Caco-2 (cell line): ENCODE measurements around the gene TMX2. TPM values are rescaled to one million over a fixed set of nuclear protein-coding genes. Genes with fewer than 3 reads are reported as not detected.

Experiments
- BruUV-seq: library from RNA; stranded (reverse); fragments of 400-500 nt; replicated peaks from 2 replicates; lab custom pipeline; 2021; lab: Mats Ljungman, UMichigan
- CTCF ChIA-PET: fragments of 300-600 bp; sonication (Branson Sonifier 250); formaldehyde crosslinking; loops from one replicate; lab custom pipeline; 2022; ENCODE audit warnings: antibody characterized with exemption; lab: Charles Lee
- POLR2A ChIA-PET: fragments of 300-600 bp; sonication (Branson Sonifier 250); formaldehyde crosslinking; loops from one replicate; lab custom pipeline; 2022; ENCODE audit warnings: antibody characterized with exemption; lab: Charles Lee
- DNase-seq, 2 experiments: peaks; one replicate each; pipeline versions ENCODE4 v3.0.0 to v3.0.0-alpha.2; 2020 to 2022
- H3K27me3 ChIP-seq: replicated peaks from 2 replicates; pipeline ENCODE4 v1.6.0; 2011; ENCODE audit warnings: low read length; ENCODE audit not compliant: control insufficient read depth, insufficient read depth
- H3K36me3 ChIP-seq: 2 replicates; pipeline ENCODE4 v1.5.1; 2011; ENCODE audit warnings: low read length; ENCODE audit not compliant: control insufficient read depth, insufficient read depth
- H3K4me1 ChIP-seq: fragments of 250-450 bp; sonication (Bioruptor Pico); 2 replicates; pipeline ENCODE4 v1.5.1; 2020; ENCODE audit warnings: mild to moderate bottlenecking
- H3K4me3 ChIP-seq: 2 replicates; pipeline ENCODE4 v1.5.1; 2011; ENCODE audit warnings: low read depth, mild to moderate bottlenecking, control low read depth, low read length
- H3K9me3 ChIP-seq: fragments of 250-450 bp; sonication (Bioruptor Pico); 2 replicates; pipeline ENCODE4 v1.5.1; 2020; ENCODE audit warnings: mild to moderate bottlenecking, moderate library complexity
- H3K27ac Mint-ChIP-seq: one replicate; pipeline ENCODE4 v1.8.0; 2022; ENCODE audit warnings: mixed read lengths; ENCODE audit not compliant: unreplicated experiment
- H3K27me3 Mint-ChIP-seq: one replicate; pipeline ENCODE4 v1.8.0; 2022; ENCODE audit warnings: mixed read lengths; ENCODE audit not compliant: insufficient read depth, unreplicated experiment
- H3K36me3 Mint-ChIP-seq: one replicate; pipeline ENCODE4 v1.8.0; 2022; ENCODE audit warnings: mild to moderate bottlenecking, mixed read lengths; ENCODE audit not compliant: insufficient read depth, unreplicated experiment
- H3K4me1 Mint-ChIP-seq: one replicate; pipeline ENCODE4 v1.8.0; 2022; ENCODE audit warnings: low read depth, mixed read lengths; ENCODE audit not compliant: unreplicated experiment
- H3K4me3 Mint-ChIP-seq: one replicate; pipeline ENCODE4 v1.8.0; 2022; ENCODE audit warnings: mild to moderate bottlenecking, moderate library complexity, mixed read lengths; ENCODE audit not compliant: unreplicated experiment
- H3K9me3 Mint-ChIP-seq: one replicate; pipeline ENCODE4 v1.8.0; 2022; ENCODE audit warnings: mixed read lengths; ENCODE audit not compliant: unreplicated experiment
- intact Hi-C: fragments of 100-400 bp; cut with micrococcal nuclease; formaldehyde crosslinking; loops from one replicate; pipeline ENCODE4 v1.10.0; 2022; ENCODE audit not compliant: unreplicated experiment
- total RNA-seq: library from RNA; stranded (reverse); gene quantifications from 2 replicates; pipeline ENCODE4 v1.2.3, GENCODE V29; 2022
- TF ChIP-seq, protein P1 (sequence below), 2 experiments: fragments of 200-600 bp in 1 of 2; IDR thresholded peaks; 1 replicate in 1 of 2; 2 replicates in 1 of 2; pipeline versions ENCODE4 v1.5.1 to v1.8.0; 2011 to 2022; ENCODE audit warnings: antibody characterized with exemption in 1 of 2, control low read depth in 1 of 2, inconsistent platforms in 1 of 2, low read depth in 1 of 2, low read length in 1 of 2, mild to moderate bottlenecking in 1 of 2, moderate library complexity in 1 of 2; ENCODE audit not compliant: insufficient read depth in 1 of 2, severe bottlenecking in 1 of 2, unreplicated experiment in 1 of 2

TMX2 gene
- total RNA-seq, 1 experiment from 2014 or later, result 150 TPM

DNA sequence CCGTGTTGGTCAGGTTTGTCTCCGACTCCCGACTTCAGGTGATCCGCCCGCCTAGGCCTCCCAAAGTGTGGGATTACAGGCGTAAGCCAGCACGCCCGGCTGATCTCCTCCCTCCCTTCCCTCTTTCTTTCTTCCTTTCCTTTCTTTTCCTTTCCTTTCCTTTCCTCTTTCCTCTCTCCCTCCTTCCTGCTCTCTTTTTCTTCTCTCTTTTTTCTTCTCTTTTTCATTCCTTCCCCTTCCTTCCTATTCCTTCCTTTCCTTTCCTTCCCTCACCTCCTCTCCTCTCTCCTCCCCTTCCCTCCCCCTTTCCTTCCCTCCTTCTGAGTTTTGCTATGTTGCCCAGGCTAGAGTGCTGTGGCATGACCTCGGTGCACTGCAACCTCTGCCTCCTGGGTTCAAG lies 48.4 kb upstream of the TMX2 start:
- BruUV-seq, result no TSS peak
- no peak for DNase-seq
- Mint-ChIP-seq H3K4me1 (no peaks in the 10 kb centered on the region), H3K27me3 (no peaks in the 10 kb centered on the region), H3K4me3 (no peak overlapping the region), H3K27ac (no peak overlapping the region), H3K36me3 (peaks cover 33% of the 10 kb centered on the region), H3K9me3 (no peaks in the 10 kb centered on the region)
- H3K4me1 ChIP-seq, result peaks cover 6% of the 10 kb centered on the region; the same call in 1 of the 2 replicates
- POLR2A ChIA-PET, result no interaction called here
- intact Hi-C loops, result loop anchor here (2.0 to 5.0 kb wide), 2 partner anchors 137 to 623 kb away; no protein-coding TSS in a partner anchor
- H3K9me3 ChIP-seq, result no peaks in the 10 kb centered on the region
- TF ChIP-seq, protein P1, sequence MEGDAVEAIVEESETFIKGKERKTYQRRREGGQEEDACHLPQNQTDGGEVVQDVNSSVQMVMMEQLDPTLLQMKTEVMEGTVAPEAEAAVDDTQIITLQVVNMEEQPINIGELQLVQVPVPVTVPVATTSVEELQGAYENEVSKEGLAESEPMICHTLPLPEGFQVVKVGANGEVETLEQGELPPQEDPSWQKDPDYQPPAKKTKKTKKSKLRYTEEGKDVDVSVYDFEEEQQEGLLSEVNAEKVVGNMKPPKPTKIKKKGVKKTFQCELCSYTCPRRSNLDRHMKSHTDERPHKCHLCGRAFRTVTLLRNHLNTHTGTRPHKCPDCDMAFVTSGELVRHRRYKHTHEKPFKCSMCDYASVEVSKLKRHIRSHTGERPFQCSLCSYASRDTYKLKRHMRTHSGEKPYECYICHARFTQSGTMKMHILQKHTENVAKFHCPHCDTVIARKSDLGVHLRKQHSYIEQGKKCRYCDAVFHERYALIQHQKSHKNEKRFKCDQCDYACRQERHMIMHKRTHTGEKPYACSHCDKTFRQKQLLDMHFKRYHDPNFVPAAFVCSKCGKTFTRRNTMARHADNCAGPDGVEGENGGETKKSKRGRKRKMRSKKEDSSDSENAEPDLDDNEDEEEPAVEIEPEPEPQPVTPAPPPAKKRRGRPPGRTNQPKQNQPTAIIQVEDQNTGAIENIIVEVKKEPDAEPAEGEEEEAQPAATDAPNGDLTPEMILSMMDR (IDR thresholded peaks at IDR 0.05; ENCODE audit: insufficient read depth in 1 of 2, low read depth in 1 of 2, low read length in 1 of 2, severe bottlenecking in 1 of 2, unreplicated experiment in 1 of 2), result no peak
- H3K27me3 ChIP-seq, result no peaks in the 10 kb centered on the region
- no peak overlapping the region for H3K4me3 ChIP-seq
- H3K36me3 ChIP-seq, result peaks cover 2% of the 10 kb centered on the region; the same call in 1 of the 2 replicates
- CTCF ChIA-PET, result no interaction called here

DNA sequence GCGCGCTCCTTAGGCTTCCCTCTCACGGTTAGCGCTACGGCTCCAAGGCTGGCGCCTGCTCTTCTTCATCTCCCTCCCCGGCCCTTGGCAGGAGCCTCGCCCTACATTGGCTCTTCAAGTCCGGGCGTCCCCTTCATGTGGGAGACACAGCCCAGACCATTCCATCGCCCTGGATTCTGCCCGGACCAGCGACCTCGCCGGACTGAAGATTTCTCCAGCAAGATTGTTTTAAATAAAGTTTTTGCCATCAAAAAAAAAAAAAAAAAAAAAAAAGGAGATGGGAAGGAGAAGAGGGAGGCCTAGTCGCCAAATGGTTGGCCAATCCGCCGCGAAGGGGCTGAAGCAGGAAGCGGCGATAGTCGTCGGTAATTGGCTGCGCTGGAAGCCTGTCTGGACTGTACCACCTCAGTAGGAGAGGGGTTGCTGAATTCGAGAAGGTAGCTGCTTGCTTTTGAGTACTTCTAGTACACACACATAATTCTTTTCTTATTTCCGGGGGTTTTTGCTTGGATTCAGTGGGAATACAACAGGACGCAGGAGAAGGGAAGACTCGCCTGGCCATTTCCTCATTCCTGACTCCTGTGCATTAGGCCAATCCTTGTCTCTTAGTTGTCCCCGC lies 45.2 kb upstream of the TMX2 start:
- intact Hi-C loops, result loop anchor here (1.0 kb wide), 4 partner anchors 10 to 912 kb away; partner anchors contain the start of genes CLP1, MED19, SELENOH and TMX2
- BruUV-seq, result no TSS peak
- H3K9me3 Mint-ChIP-seq, result no peaks in the 10 kb centered on the region
- peak overlapping the region; percentile 100 for H3K27ac Mint-ChIP-seq
- CTCF ChIA-PET, result interaction anchor here (1.2 kb wide), 1 partner anchor 136 kb away, joined by 3 read pairs; no protein-coding TSS in a partner anchor
- H3K4me1 ChIP-seq, result peaks cover 14% of the 10 kb centered on the region; the same call in 1 of the 2 replicates
- TF ChIP-seq, protein P1 (IDR thresholded peaks at IDR 0.05; ENCODE audit: insufficient read depth in 1 of 2, low read depth in 1 of 2, low read length in 1 of 2, severe bottlenecking in 1 of 2, unreplicated experiment in 1 of 2), result no peak
- peaks cover 6% of the 10 kb centered on the region for H3K4me1 Mint-ChIP-seq
- H3K27me3 Mint-ChIP-seq, result no peaks in the 10 kb centered on the region
- H3K27me3 ChIP-seq, result no peaks in the 10 kb centered on the region
- H3K4me3 ChIP-seq, result peak overlapping the region; percentile 74
- peak overlapping the region; percentile 99 for H3K4me3 Mint-ChIP-seq
- H3K36me3 ChIP-seq, result no peaks in the 10 kb centered on the region
- peak; percentile 96 to 99 for DNase-seq
- H3K9me3 ChIP-seq, result no peaks in the 10 kb centered on the region
- POLR2A ChIA-PET, result no interaction called here
- H3K36me3 Mint-ChIP-seq, result peaks cover 30% of the 10 kb centered on the region

DNA sequence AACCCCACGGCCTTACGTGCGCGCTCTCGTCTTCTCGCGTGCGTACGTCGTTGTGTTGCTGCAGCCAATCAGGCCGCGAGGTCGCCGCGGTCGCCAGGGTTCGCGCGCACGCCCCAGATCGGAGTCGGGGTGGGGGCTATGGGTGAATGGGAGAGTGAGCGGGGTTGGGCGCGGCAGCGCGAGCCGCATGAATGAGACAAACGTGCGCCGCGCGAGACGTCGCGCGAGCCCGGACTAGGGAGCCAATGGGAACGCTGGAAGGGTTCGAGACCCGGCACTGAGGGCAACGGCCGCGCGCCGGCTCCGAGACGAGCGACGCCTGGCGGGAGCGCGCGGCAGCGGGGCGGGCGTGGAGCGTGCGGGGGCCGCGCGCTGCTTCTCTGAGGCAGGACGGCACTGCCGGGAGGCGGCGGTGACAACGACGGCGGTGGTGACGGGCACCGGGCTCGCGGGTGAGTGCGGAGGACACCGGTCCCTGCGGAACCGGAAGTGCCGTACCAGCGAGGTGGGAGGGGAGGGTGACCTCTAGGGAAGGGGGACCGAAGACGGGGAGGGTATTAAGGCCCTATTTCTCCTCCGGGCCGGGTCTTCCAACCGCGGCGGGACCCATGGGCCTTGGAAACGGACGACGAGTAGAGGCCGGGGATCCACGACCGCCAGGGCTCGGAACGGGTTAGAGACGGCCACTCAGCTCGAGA lies 44.5 kb upstream of the TMX2 start, which contains the start of gene ZDHHC5:
ZDHHC5 (plus strand) TSS at position 379 of the 698 bp plus-strand sequence. CDS start 4,977 bp downstream, outside the sequence.
- intact Hi-C loops, result loop anchor here (1.0 to 2.0 kb wide), 5 partner anchors 11 to 911 kb away; partner anchors contain the start of genes CLP1, MED19, SELENOH and TMX2
- ChIA-PET POLR2A (no interaction called here), CTCF (interaction anchor here (1.0 kb wide), 1 partner anchor 23 kb away, joined by 3 read pairs; no protein-coding TSS in a partner anchor)
- peak within 1 kb of the TSS; percentile 100 for H3K27ac Mint-ChIP-seq
- Histone ChIP-seq H3K4me3 (peak within 1 kb of the TSS; percentile 74), H3K4me1 (peaks cover 14% of the 10 kb centered on the region; the same call in 1 of the 2 replicates), H3K27me3 (no peaks in the 10 kb centered on the region), H3K9me3 (no peaks in the 10 kb centered on the region), H3K36me3 (no peaks in the 10 kb centered on the region)
- DNase-seq, result peak; percentile 100
- BruUV-seq, result no TSS peak
- H3K36me3 Mint-ChIP-seq, result peaks cover 30% of the 10 kb centered on the region
- H3K9me3 Mint-ChIP-seq, result no peaks in the 10 kb centered on the region
- H3K27me3 Mint-ChIP-seq, result no peaks in the 10 kb centered on the region
- TF ChIP-seq, protein P1 (IDR thresholded peaks at IDR 0.05; ENCODE audit: insufficient read depth in 1 of 2, low read depth in 1 of 2, low read length in 1 of 2, severe bottlenecking in 1 of 2, unreplicated experiment in 1 of 2), result peak; percentile 4 to 46
- peaks cover 12% of the 10 kb centered on the region for H3K4me1 Mint-ChIP-seq
- H3K4me3 Mint-ChIP-seq, result peak within 1 kb of the TSS; percentile 99
